GM20431 (cell line): Measurements from ENCODE around the gene GRWD1.

ENCODE experiments used
- in situ Hi-C: fragments of 300-500 bp; cut with MseI, MboI; formaldehyde crosslinking; loops from one replicate; pipeline ENCODE4 v1.15.0; 2020; ENCODE audit warnings: low sequenced_read_pairs; ENCODE audit not compliant: unreplicated experiment

Gene GRWD1

DNA sequence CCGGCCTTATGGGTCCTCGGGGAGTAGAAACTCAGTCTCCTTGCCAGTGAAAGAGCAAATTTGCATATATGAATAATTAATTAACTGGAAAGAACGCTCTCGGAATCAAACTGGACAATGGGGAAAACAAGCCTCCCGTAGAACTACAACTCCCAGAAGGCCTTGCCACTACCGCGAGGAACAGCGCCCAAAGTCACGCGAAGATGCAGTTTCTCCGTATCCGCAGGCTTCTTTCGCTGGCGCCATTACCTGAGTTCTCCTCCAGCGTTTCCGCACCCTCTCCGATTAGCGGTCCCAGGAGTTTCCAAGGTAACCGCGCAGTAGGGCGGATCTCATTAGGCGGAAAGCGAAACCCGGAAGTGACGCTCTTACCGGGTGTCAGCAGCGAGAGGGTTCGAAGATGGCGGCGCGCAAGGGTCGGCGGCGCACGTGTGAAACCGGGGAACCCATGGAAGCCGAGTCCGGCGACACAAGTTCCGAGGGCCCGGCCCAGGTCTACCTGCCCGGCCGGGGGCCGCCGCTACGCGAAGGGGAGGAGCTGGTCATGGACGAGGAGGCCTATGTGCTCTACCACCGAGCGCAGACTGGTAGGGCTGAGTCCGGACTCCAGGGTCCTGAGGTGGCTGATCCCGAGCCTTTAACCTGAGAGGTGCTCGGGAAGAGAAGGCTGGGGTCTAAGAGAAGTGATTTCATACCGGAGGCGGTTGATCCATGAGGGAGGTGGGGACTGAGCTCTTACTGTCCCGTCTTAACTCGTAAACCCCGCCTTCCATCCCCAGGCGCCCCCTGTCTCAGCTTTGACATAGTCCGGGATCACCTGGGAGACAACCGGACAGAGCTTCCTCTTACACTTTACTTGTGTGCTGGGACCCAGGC, at the start of gene GRWD1:
TSS of gene GRWD1 (plus strand) at position 378 of the 876 bp plus-strand sequence. CDS start at position 401, 23 bp downstream.
- in situ Hi-C loops = no loop called here

DNA sequence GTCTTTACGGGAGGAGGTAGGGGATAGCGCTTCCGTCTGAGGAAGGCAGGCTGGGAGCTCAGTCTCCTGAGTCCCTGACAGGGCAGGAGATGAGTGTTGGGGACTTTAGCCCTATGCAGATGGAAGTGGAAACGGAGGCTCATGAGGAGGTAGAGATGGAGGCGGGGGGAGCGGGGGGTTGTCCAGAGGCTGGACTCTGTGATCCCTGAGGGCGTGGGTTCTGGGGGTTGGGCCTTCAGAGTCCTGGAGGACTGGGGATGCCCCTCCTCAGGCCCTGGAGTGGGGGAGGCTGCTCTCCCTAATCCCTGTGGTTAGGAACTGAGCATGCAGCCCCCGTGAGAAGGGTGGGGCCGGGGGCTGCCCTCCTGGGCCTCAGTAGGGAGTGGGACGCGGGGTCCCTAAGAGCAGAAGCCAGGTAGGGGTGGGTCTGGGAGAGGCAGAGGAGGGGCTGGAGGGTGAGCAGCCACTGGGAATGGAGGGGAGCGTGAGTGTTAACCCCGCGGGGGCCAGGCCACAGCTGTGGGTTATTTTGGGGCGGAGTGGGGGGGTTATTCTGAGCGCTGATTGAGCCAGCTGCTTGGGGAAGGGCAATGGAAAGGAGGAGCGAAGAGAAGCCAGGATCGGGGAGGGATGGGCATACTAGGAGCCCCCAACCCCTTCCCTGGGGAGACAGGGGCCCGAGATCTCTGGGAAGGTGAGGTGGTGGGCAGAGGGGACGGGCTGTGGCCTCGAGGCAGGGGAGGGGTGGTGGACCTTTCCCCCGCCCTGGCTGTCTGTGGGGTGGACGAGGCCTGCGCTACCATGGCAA, 49.6 kb upstream of the GRWD1 start:
- in situ Hi-C loops = no loop called here

DNA sequence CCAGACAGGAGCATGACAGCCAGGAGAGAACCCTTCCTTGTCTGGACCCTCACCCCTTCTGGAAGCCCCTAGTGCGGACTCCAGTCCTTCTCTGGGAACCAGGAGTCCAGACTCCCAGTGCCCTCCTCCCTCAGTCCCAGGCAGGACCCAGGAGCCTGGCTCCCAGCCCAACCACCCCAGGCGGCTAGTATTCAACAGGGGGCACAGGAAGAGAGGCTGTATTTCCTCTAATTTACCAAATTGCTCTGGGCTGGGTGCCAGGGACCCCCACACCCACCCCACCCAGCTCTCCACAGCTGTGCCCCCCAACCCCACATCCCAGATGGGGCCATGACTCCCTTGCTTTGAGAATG, 49.0 kb upstream of the GRWD1 start:
- in situ Hi-C loops = no loop called here

DNA sequence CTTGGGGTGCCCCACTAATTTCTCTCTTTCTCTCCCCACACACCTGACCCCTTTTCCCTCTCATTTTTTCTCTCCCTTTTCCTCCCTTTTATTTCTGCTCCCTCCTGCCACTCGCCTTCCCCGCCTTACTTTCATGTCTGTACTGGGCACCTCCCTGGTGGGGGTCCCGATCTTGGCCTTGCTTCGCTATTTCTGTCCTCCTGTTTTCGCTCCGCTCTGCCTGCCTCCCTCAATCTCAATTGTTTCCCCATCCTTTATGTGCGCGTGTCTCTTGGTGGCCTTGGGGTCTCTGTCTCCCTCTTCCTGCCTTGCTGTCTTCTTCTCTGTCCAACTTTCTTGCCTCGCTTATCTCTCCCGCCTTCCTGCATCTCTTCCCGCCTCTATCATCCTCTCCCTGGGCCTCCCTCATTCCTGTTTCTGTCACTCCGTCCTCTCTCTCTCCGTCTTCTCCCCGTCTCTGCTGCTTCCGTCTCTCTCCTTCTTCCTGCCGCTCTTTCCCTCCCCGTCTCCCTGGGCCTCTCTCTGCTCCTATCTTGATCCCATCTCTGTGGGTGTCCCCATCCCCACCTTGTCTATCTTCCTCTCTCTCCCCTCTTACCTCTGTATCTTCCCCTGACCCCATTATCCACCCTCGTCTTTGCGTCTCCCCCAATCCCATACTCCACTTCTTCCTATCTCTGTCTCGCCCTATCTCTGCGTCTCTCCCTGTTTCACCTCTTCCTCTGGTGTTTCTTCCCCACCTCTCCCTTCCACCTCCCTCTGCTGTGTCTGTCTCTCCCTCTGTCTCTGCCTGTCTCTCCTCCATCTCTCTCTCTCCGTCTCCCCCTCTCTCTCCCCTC, 48.3 kb upstream of the GRWD1 start:
- in situ Hi-C loops = no loop called here

DNA sequence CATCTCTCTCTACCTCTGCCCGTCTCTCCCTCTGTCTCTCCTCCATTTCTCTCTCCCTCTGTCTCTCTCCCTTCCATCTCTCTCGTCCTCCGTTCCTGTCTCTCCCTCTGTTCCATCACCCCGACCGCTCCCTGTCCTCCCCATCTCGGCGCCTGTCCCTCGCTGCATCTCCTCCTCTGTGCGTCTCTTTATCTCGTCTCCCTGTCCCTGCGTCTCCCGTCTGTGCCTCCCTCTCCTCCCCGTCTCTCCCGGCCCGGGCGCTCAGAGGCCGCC, 47.7 kb upstream of the GRWD1 start:
- in situ Hi-C loops = no loop called here

DNA sequence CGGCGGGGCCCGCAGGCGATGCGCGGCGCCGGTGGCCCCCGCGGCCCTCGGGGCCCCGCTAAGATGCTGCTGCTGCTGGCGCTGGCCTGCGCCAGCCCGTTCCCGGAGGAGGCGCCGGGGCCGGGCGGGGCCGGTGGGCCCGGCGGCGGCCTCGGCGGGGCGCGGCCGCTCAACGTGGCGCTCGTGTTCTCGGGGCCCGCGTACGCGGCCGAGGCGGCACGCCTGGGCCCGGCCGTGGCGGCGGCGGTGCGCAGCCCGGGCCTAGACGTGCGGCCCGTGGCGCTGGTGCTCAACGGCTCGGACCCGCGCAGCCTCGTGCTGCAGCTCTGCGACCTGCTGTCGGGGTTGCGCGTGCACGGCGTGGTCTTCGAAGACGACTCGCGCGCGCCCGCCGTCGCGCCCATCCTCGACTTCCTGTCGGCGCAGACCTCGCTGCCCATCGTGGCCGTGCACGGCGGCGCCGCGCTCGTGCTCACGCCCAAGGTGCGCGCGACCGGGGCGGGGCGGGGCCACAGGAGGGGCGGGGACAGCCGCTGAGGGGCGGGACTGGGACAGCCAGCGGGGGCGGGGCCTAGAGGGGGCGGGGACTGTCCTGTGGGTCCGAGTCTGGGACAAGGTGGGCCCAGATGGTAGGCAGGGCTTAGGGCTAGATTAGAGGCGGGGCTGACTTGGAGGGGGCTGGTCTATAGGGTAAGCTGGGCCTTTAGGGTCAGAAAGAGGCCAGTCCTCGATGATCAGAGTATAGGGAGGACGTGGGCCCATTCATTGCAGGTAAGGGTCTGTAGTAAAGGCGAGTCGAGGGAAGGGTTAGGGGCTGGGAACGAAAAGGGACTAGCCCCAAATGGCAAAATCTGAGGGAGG, 47.2 kb upstream of the GRWD1 start:
- in situ Hi-C loops = no loop called here

DNA sequence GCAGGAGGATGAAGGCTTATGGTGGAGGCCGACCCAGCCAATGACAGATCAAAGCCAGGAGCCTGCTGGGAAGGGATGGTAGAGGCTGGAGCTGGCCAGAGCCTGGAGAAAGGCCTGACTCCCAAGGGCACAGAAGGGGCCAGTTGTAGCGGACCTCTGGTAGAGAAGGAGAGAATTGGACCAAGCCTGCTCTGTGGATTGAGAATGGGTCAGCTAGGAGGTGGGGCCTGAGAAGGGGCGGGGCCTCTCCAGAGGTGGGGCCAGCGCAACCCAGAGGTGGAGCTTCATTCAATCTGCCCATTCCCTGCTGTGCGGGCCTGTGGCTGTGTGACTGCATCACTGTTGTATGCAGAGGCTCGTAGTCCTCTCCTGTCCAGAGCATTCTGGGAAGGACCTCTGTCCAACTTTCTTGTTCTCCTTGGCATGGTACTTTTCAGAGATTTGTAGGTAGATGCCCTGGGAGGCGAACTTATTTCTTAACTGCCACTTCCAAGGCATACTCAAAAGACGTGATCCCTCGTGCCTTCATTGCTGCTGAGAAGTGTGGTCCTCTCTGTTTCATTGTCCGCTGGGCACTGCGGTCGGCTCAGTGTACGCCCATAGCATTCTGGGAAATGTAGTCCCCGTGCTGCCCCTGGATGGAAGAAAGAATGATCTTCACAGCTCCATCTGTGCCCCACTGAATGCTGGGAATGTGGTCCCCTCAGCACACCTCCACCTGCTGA, 45.6 kb upstream of the GRWD1 start:
- in situ Hi-C loops = no loop called here

DNA sequence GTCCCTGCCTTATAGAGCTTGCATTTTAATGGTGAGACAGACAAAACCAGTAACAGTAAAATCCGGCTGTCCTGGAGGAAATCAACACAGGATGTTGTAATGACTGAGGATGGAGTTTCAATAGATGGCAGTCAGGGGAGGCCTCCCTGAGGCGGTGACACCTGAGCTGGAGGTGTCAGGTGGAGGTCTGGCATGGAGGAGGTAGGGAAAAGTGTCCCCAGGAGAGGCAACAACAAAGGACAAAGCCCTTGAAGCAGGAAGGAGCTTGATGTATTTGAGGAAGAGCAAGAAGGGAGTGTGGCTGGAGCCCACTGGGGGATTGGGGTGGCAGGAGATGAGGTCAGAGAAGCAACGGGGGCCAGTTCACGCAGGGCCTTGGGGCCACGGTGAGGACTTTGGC, 44.5 kb upstream of the GRWD1 start:
- in situ Hi-C loops = no loop called here

DNA sequence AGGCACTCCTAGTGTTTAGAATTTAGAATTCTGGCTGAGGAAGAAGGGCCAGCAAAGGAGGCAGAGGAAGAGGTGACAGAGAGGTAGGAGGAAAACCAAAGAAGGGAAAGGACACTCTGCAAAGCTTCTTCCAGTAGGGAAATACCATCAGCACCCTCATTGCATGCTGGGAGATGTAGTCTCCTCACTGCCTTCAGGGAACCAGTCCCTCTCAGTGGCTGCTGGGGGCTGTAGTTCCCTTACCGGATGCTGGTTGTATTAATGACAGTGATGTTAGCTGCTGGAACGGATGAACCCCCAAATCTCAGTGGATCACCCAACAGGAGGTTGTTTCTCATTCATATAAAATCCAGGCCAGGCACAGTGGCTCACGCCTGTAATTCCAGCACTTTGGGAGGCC, 42.2 kb upstream of the GRWD1 start:
- in situ Hi-C loops = no loop called here

DNA sequence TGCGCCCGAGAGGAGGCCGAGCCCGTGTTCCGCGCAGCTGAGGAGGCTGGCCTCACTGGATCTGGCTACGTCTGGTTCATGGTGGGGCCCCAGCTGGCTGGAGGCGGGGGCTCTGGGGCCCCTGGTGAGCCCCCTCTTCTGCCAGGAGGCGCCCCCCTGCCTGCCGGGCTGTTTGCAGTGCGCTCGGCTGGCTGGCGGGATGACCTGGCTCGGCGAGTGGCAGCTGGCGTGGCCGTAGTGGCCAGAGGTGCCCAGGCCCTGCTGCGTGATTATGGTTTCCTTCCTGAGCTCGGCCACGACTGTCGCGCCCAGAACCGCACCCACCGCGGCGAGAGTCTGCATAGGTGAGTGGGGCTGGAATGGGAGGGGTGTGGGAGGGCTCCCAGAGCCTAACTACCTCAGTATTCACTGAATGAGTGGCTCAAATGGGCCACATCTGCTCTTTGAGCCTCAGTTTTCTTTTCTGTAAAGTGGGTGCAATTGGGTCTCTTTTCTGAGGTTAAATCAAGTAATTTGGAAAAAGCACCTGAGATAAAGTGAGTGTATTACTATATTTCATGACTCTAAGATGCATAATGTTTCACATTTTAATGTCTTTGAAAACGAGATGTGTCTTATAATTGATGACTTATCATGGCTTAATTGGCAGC, 40.6 kb upstream of the GRWD1 start:
- in situ Hi-C loops = no loop called here

DNA sequence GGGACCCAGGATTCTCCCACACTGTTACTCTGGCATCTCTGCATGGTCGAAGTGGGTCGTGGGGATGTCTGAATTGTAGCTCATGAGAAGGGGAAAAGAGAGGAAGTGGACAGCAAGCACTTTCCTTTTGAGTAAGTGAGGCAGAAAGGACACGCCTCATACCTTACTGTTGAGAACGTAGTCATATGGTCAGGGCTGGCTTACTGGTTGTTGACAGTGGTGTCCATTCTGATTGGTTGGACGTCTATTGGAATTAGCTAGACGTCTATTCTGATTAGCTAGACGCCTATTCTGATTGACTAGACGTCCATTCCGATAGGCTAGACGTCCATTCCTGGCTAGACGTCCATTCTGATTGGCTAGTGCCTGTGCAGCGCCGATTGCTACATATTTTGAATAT, 39.9 kb upstream of the GRWD1 start:
- in situ Hi-C loops = no loop called here

DNA sequence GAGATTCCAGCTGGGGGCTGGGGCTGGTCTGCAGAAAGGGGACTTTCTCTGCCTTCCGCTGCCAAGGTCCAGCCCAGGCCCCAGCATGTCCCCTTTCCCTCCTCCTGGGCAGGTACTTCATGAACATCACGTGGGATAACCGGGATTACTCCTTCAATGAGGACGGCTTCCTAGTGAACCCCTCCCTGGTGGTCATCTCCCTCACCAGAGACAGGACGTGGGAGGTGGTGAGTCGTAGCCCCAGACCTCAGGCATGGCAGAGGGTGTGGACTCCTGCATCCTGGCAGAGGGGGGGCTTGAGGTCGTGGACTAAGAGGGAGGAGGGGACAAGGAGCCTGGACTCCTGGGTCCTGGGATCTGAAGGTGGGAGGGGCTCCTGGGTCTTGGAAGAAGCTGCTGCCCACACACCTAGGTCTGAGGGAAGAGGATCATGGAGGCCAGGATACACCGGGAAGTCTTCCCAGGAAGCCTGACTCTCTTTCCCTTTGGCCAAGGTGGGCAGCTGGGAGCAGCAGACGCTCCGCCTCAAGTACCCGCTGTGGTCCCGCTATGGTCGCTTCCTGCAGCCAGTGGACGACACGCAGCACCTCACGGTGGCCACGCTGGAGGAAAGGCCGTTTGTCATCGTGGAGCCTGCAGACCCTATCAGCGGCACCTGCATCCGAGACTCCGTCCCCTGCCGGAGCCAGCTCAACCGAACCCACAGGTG, 31.8 kb upstream of the GRWD1 start:
- in situ Hi-C loops = no loop called here

DNA sequence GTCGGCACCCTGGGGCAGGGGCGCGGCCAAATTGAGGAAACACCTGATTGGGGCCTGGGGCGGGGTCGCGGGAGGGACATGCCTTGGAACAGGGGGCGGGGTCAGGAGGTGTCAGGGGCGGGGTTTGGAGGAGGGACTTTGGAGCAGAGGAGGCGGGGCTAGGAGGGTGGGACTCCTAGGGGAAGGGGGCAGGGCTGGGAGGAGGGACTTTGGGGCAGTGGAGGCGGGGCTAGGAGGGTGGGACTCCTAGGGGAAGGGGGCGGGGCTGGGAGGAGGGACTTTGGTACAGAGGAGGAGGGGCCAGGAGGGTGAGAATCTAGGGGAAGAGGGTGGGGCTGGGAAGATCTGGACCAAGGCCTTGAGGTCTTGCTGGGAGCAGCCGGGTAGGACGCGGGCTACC, 30.4 kb upstream of the GRWD1 start:
- in situ Hi-C loops = no loop called here

DNA sequence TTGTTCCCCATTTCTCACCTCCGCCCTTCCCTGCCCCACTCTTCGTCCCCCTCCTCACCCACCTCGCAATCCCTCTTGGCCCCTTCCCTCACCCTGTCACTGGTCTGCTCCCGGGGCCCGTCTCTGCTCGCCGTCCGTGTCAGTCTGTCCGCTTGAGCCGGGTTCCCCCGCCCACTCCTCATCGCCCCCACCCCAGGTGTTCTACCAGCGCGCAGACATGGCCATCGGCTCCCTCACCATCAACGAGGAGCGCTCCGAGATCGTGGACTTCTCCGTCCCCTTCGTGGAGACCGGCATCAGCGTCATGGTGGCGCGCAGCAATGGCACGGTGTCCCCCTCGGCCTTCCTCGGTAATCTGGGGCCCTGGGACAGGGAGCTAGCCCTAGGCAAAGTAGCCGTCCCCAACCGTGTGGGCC, 30.0 kb upstream of the GRWD1 start:
- in situ Hi-C loops = no loop called here

DNA sequence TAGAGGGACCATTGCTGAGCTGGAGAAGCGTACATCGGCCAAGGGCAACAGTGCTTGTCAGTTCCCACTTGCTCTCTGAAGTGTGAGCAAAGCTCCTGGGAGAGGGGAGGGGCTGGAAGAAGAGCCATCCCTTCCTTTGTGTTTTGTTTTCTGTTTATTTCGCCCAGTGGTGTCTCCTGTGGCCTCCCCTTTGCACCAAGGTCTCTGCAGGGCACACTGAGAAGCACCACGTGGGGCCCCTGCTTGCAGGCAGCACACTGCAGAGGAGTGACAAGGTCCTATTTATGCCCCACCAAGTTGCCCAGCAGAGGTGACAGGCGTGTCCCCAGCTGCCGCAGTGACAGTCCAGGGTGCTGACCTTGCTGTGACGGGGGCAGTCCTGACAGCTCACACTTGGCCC, 28.4 kb upstream of the GRWD1 start:
- in situ Hi-C loops = no loop called here

DNA sequence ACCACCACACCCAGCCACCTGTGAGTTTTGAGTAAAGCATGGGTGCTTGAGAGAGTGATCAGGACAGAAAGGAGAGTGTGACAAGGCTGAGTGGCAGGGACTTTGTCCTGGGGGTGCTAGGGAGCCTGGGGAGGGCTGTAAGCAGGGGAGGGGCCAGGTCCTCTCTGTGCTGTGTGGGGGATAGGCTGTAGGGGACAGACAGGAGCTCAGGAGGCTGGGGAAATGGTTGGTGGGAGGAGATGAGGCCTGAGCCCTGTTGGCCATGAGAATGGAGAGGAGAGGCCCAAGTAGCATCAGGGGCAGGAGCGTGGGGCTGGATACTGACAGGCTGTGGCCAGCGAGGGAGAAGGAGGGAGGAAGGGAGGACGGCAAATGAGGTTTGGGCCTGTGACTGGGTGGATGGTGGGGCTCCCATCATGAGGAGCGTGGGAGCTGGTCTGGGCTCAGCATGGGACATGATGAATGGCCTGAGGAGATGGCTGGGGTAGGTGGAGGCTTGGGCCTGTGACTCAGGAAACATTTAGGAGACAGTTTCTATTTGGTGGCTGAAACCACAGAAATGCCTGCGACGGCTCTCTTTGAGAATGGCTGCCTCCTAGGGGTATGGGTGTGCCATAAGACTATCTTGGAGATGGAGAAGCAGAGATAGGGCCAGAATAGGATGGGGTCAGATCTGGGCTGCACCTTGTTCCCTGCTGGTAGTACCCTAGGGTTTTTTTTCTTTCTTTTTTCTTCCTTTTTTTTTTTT, 27.3 kb upstream of the GRWD1 start:
- in situ Hi-C loops = no loop called here

DNA sequence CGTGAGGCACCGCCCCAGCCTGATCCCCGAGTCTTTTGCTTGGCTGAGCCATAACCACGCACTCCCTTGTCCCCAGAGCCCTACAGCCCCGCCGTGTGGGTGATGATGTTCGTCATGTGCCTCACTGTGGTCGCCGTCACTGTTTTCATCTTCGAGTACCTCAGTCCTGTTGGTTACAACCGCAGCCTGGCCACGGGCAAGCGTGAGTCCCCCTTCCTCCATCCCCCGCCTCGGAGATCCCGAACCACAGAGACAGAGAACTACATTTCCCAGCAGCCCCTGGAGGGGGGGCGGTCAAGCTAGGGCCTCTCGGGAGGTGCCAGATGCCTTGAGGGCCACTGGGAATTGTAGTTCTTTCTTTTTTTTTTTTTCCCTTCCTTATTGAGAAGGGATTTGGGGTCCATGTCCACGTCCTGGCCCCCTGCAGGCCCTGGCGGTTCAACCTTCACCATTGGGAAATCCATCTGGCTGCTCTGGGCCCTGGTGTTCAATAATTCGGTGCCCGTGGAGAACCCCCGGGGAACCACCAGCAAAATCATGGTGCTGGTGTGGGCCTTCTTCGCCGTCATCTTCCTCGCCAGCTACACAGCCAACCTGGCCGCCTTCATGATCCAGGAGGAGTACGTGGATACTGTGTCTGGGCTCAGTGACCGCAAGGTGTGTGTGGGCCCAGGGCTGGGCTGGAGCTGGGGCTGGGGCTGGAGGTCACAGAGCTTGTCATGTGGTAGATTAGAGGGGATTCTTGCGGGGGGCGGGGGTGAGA, 26.4 kb upstream of the GRWD1 start:
- in situ Hi-C loops = no loop called here
